GM10847 (cell line): Measurements from ENCODE around the gene TFCP2L1.

Experiments used
- POLR2A ChIP-seq: IDR thresholded peaks from 2 replicates; pipeline ENCODE4 v1.6.1; 2011; ENCODE audit not compliant: insufficient read length; ENCODE audit errors: extremely low read depth

TFCP2L1 gene

DNA sequence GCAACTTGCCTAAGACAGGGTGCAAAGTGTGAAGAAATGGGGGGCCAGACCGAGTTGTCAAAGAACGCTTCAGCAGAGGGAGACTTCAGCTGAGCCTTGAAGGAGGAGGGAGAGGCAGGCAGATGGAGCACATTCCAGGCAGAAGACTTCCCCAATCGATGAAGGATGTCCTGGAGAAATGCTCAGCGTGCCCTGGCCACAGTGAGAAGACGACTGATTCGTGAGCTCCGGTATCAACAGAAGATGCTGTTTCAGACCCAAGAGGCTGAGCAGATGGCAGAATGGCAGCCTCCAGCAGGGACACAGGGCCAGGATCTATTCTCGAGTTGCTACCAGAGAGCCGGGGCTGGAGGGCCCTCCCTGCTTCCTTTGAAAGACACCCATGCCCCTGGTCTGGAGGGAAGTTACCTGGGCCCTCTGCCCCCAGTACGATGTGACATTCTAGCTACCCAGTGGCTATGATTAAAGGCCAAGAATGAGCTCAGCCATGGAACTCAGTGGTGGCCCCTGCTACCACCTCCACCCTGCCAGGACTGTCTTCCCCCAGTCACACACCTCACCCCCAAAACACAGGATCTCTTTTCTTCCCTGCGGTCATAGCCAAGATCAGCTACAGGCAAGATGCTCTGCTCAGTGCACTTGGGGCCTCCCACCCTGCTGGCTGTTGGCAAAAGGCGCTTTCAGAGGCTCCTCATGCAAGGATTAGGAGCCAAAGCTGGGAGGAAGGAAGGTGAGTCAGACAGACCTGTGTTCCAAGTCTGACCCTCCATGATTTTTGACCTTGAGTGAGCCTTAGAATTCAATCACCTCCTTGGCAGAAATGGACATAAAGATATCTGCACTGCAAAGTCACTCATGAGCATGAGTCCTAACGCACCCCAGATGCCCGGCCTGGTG is 84.3 kb downstream of the TFCP2L1 start:
- TF ChIP-seq POLR2A: no peak

DNA sequence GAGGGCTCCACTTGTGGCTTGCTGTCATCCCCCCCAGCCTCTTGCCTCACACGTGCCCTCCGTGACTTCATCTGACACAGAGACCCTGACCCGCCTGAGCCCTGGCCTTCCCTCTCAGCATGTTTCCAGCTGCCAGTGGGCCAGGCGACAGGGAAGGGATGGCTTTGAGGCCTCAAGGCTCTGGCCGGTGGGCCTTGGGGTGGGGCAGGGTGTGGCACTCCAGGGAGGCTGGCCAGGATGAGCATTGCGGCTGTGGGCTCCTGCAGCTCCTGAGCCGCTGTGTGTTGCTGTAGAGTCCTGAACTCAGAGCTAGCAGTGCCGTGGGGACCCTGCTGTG is 85.0 kb downstream of the TFCP2L1 start:
- TF ChIP-seq POLR2A: no peak

DNA sequence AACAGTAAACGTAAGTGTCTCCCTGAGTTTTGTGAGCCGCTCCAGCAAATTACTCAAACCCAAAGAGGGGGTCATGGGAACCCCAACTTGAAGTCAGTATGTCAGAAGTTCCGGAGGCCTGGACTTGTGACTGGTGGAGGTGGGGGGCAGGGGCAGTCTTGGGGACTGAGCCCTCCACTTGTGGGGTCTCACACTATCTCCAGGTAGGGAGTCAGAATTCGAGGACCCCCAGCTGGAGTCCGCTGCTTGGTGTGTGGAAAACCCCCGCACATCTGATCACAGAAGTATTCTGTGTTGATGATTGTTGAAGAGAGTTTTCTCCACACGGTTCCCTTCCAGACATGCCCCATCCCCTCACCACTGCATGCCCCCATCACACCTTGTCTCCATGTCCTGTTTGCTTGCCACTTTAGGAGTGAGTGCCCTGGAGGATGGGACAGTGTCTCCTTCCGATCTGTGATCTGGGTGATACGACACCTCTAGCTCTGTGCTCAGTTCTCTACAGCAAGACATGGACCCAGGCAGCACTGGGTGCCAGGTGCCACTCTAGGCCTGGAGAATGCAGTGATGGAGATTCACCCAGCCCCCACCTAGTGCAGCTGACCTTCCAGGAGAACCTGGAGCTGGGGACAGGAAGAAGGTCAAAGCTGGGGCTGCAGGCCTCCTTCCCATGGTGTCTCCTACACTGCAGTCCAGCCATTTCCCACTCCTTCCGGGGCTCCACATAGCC is 85.6 kb downstream of the TFCP2L1 start:
- no peak for TF ChIP-seq POLR2A

DNA sequence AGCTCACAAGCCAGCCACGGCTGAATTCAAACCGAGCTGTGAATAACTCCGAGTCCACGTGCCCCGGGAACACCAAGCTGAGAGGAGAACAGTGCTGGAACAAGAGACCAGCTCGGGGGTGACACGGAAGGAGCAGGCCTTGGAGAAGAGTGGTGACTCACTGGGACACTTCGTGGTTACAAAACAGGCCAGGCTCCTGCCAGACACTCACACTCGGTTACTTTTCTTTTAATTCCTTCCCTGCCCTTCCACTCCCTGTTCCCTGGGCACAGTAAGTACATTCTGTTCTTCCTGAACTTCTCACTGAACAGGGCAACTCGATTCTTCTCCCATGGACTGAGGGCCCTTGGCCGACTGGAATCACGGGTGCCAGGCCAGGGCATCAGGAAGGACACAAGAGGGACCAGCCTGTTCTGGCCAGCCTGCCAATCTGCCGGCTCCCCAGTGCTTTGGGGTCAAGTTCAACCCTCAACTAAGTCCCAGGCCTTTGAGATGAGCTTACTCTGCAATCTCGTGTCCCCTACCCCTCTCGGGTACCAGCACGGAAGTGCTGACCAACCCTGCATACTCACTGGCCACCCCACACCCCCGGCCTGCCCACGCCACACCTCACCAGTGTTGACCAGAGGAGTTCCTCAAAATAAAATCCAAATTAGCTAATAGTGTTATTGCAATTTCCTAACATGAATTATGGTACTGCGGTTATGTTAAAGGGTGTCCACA is 87.5 kb downstream of the TFCP2L1 start:
- TF ChIP-seq POLR2A: no peak

GRCh38 chr2:121196849-121197155 is 88.2 kb downstream of the TFCP2L1 start:
- no peak for TF ChIP-seq POLR2A

GRCh38 chr2:121196132-121196848 is 88.7 kb downstream of the TFCP2L1 start:
- TF ChIP-seq POLR2A: no peak

DNA sequence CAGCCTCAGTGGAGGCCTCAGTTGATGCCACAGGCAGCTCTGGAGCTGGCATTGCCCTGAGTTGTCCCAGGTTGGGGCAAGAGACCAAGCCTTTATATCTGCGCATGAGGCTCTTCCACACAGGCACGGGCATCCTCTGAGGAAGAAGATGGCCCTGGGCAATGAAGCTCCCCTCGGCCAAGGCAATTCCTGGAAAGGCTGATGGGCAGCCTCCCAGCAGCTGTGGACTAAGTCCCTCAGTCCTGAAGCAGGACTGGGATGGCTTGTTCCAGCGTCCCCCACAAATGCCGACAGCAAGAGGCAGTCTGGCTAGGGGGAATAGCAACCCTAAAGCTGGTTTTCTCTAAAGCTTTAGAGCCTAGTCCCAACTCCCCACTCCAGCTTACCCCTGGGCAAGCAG is 90.0 kb downstream of the TFCP2L1 start:
- no peak for TF ChIP-seq POLR2A

DNA sequence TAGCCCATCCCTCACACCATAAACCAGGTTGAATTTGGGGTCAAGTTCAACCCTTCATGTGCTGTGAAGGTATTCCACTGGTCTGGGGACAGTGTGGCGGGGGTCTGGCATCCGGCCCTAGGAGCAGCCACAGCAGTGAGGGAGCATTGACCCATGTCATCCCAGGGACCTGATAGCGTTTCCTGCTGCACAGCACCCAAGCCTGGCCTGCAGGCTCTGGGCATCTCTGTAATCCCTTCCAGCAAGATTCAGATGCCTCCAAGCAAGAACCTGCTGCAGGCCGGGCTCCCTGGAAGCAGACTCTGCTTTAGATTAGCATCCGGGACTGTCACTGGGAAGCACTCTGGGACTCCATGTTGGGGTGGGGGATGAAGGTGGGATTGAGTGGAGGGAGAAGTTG is 90.4 kb downstream of the TFCP2L1 start:
- TF ChIP-seq POLR2A: no peak

DNA sequence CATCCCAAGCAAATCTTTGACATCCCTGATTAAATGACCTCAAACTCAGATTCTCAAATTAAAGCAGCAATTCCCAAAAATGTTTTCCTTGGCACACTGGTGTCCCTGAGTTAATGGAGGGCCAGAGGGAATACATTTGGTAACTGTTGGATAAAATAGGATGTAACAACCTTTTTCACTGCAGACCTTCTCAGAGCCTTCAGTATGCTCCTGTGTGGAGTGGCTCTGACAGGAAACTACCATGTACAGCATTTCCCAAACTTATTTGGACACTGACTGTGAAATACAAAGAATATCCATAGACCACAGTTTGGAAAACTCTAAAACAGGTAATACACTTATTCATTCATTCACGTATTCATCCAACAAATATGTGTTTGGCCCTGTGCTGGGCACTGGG is 91.8 kb downstream of the TFCP2L1 start:
- TF ChIP-seq POLR2A: no peak

DNA sequence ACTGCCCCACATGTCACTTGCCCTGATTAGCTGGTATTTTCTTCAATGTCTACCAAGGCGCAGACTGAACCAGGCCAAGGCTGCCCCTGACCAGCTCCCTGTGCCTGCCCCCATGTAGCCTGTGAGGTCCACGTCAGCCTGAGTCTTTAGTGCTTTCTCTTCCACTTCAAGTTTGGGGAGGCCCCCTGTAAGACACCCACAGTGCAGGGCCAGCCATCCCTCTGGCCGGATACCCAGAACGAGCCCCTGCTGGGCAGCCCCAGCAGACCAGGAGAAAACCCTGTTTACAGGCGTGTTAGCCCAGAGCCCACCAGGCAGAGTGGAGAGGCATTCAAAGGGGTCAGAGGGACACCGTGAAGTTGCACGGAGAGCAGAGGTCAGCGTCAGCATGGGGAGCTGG is 92.4 kb downstream of the TFCP2L1 start:
- TF ChIP-seq POLR2A: no peak

DNA sequence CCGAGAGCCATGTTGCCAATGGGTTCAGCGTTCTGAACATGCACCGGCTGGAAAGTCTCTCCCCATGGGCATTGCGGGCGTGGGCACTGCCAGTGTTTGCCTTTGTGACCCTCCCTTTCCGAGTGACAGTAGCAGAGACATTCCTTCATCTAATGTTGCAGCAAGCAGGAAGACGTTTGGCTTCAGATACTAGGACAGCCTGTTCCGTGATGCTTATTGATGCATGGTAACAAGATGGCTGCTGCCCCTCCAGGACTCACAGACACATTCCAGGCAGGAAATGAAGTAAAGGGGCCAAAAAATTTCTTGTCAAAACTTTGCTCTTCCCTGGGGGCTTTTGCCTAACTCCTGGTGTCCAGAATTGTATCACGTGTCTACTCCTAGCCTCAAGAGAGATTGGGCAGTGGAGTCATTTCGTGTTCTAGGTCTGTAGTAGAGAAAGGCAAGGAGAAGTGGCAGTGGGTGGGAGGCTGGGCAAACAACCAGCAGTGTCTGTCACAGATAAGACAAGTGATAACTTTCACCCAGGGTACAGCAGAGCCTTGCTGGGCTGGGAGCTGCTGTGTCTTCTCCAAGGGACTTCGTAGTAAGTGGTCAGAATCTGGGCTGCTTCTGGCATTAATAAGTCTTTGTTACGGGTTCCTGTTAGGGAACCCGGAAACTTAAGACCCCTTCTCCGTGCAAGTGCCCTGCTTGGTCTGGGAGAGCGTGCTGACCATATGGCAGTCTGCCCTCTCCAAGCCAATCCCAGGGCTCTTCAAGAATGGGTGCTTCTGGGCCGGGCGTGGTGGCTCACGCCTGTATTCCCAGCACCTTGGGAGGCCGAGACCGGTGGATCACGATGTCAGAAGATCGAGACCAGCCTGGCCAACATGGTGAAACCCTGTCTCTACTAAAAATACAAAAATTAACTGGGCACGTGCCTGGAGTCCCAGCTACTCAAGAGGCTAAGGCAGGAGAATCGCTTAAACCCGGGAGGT is 93.5 kb downstream of the TFCP2L1 start:
- TF ChIP-seq POLR2A: no peak

DNA sequence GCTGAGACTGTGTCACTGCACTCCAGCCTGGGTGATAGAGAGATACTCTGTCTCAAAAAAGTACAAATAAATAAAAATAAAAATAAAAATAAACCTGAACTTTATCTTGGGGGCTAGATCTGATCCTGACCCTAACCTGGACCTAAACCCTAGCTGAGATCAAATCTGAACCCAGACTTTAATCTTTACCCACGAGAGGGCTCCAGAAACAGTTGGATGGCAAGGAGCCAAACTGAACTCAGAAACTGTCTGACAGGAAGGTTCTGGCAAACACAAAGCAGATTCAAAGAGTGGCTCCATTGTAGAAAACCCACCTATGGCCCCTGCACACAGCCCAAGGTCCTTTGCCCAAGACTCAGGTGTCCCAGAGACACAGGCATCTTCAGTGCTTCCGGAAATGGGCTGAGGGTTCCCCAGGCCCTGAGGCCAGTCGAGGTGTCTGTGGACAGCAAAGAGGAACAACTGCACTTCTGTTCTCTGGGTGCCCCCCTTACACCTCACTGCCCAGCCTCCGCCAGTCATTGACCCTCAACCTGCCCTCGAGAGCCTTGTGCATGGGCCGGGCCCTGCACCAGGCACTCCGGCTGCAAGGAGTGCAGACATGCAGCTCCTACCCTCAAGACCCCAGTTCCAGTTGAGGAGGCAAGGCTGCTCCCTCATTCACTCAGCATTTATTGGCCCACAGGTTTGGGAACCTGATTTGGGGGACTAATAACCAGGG is 95.2 kb downstream of the TFCP2L1 start:
- TF ChIP-seq POLR2A: no peak

DNA sequence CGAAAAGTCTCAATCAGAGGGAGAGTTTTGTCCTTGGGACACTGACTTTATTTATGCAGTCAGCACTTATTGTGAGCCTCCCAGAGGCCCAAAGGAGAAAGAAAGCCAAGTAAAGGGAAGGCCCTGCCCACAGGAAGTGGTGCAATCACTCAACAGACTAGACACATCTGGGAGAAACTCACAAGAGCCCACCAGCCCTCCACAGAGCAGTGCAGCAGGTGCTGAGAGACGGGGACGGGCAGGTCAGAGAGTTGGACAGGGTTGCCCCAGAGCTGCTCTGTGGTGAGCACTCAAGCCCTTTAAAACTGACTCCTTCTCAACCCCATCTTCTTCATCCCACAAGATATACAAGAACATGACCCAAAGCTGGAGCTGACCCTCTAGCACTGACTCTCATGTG is 96.0 kb downstream of the TFCP2L1 start:
- TF ChIP-seq POLR2A: no peak

- no peak for TF ChIP-seq POLR2A
Observed at GRCh38 chr2:121187982-121188411, 97.0 kb downstream of the TFCP2L1 start.

DNA sequence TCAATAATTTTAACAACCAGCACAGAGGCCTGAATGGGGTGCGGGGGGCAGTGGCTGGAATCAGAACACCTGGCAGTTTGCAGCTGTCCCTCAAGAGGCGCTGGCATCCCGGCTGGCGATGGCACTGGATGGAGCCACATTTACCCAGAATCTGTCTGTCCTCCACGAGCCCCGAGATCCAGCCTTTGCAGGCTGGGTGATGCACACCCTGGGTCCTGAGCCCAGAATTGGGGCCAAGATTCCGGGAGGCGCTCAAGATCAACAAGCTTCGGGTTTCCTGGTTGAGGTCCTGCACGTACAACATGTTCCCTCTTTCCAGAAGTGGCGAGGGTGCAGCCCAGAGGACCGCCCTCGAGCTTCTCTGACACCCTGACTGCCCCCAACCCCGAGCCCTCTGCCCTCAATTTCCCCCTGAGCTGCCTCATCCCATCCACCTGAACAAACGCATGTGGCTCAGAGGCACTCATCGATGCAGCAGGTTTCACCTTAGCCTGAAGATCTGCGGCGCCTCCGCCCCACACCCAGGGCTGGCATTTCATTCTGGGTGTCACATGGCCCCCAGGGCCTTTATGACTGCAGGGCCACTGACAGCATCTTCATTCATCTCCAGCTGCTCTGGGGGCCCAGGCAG is 97.5 kb downstream of the TFCP2L1 start:
- no peak for TF ChIP-seq POLR2A
